ENCODE data around the gene ZGLP1. TPM values are rescaled to one million over a fixed set of nuclear protein-coding genes. Genes with fewer than 3 reads are reported as not detected.

Gene ZGLP1
- total RNA-seq, 4 donors from 2014 or later: 0.80 to 3.1 TPM; not detected in 2

GRCh38 chr19:10295305-10295846, 14.2 kb downstream of the ZGLP1 start:
- DNase-seq: no peak
- ATAC-seq: no peak
- Histone ChIP-seq H3K9me3 (no peaks in the 10 kb centered on the region), H3K4me3 (peak overlapping the region in 3 of 4 donors; percentile 2 to 27 (median 22)), H3K27me3 (peaks cover 69 to 79% (median 75%) of the 10 kb centered on the region in 3 donors), H3K4me1 (peaks cover 15 to 28% of the 10 kb centered on the region in 2 donors), H3K36me3 (no peaks in the 10 kb centered on the region), H3K27ac (no peak overlapping the region)
- TF ChIP-seq, protein P1, sequence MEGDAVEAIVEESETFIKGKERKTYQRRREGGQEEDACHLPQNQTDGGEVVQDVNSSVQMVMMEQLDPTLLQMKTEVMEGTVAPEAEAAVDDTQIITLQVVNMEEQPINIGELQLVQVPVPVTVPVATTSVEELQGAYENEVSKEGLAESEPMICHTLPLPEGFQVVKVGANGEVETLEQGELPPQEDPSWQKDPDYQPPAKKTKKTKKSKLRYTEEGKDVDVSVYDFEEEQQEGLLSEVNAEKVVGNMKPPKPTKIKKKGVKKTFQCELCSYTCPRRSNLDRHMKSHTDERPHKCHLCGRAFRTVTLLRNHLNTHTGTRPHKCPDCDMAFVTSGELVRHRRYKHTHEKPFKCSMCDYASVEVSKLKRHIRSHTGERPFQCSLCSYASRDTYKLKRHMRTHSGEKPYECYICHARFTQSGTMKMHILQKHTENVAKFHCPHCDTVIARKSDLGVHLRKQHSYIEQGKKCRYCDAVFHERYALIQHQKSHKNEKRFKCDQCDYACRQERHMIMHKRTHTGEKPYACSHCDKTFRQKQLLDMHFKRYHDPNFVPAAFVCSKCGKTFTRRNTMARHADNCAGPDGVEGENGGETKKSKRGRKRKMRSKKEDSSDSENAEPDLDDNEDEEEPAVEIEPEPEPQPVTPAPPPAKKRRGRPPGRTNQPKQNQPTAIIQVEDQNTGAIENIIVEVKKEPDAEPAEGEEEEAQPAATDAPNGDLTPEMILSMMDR (IDR thresholded peaks at IDR 0.05 in 4 of 5, conservative IDR thresholded peaks at IDR 0.05 in 1 of 5): no peak
- TF ChIP-seq POLR2A (IDR thresholded peaks at IDR 0.05): no peak
- in situ Hi-C loops (cut with MboI; ENCODE audit: low sequenced_read_pairs in 4 of 4) (no loop called here), intact Hi-C loops (cut with DNase I; ENCODE audit: low total_unique reads) (no loop called here)

- DNase-seq (no peak), ATAC-seq (no peak)
- peaks cover 19 to 39% of the 10 kb centered on the region in 2 donors for H3K4me1 ChIP-seq
- H3K4me3 ChIP-seq: no peak overlapping the region
- intact Hi-C loops (cut with DNase I; ENCODE audit: low total_unique reads) (no loop called here), in situ Hi-C loops (cut with MboI; ENCODE audit: low sequenced_read_pairs in 4 of 4) (no loop called here)
- H3K27me3 ChIP-seq: peaks cover 78 to 87% (median 85%) of the 10 kb centered on the region in 3 donors
- no peaks in the 10 kb centered on the region for H3K9me3 ChIP-seq
- no peak for TF ChIP-seq POLR2A (IDR thresholded peaks at IDR 0.05)
- TF ChIP-seq, protein P1 (IDR thresholded peaks at IDR 0.05 in 4 of 5, conservative IDR thresholded peaks at IDR 0.05 in 1 of 5): no peak
- H3K36me3 ChIP-seq: no peaks in the 10 kb centered on the region
- no peak overlapping the region for H3K27ac ChIP-seq
Measured at GRCh38 chr19:10294368-10294697, 15.3 kb downstream of the ZGLP1 start.

DNA sequence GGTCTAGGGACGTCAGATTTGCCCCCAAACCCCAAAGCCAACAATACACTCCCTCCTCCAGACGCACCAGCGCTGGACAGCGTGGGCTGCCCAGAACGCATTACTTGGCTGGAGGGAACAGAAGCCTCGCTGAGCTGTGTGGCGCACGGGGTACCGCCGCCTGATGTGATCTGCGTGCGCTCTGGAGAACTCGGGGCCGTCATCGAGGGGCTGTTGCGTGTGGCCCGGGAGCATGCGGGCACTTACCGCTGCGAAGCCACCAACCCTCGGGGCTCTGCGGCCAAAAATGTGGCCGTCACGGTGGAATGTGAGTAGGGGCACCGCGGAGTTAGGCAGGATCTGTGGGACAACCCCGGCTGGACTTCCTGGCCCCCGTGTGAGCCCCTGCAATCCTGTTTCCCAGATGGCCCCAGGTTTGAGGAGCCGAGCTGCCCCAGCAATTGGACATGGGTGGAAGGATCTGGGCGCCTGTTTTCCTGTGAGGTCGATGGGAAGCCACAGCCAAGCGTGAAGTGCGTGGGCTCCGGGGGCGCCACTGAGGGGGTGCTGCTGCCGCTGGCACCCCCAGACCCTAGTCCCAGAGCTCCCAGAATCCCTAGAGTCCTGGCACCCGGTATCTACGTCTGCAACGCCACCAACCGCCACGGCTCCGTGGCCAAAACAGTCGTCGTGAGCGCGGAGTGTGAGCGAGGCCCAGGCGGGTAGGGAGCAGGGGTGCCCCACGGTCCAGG, 15.8 kb downstream of the ZGLP1 start:
- Histone ChIP-seq H3K36me3 (no peaks in the 10 kb centered on the region), H3K27ac (no peak overlapping the region), H3K4me1 (peaks cover 25 to 44% of the 10 kb centered on the region in 2 donors), H3K9me3 (no peaks in the 10 kb centered on the region), H3K4me3 (no peak overlapping the region), H3K27me3 (peaks cover 83 to 91% (median 90%) of the 10 kb centered on the region in 3 donors)
- intact Hi-C loops (cut with DNase I; ENCODE audit: low total_unique reads) (no loop called here), in situ Hi-C loops (cut with MboI; ENCODE audit: low sequenced_read_pairs in 4 of 4) (no loop called here)
- no peak for ATAC-seq
- no peak for DNase-seq
- TF ChIP-seq, protein P1 (IDR thresholded peaks at IDR 0.05 in 4 of 5, conservative IDR thresholded peaks at IDR 0.05 in 1 of 5): no peak
- no peak for TF ChIP-seq POLR2A (IDR thresholded peaks at IDR 0.05)

DNA sequence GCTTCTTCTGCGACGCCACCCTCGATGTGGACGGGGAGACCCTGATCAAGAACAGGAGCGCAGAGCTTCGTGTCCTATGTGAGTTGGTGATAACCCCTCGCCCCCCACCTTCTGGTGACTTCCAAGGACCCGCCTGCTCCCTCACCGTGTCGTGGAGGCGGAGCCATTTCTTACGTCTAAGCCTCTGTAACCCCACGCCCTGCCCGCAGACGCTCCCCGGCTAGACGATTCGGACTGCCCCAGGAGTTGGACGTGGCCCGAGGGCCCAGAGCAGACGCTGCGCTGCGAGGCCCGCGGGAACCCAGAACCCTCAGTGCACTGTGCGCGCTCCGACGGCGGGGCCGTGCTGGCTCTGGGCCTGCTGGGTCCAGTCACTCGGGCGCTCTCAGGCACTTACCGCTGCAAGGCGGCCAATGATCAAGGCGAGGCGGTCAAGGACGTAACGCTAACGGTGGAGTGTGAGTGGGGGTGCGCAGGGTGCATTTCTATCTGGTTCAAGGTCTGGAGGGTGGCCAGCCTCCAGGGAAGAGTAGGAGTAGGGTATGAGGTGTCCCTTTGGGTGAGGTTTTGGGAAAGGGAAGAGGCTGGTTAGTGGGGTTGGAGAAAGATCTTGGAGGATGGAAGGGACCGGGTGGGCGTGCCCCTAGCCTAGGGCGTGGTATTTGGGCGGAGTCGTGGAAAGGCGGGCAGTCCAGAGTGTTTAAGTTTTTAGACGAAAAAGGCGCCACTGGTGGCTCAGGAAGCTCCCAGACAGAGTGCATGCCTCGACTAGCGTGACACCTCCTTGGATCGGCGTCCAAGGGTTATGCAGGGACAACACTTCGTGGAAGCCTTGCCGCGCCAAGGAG, 16.6 kb downstream of the ZGLP1 start:
- H3K4me1 ChIP-seq: peaks cover 29 to 49% of the 10 kb centered on the region in 2 donors

More for the DNA sequence above, 16.6 kb downstream of the ZGLP1 start:
- Histone ChIP-seq H3K27me3 (peaks cover 91 to 92% (median 91%) of the 10 kb centered on the region in 3 donors), H3K4me3 (peak overlapping the region; percentile 40 to 65 (median 46)), H3K27ac (no peak overlapping the region), H3K9me3 (no peaks in the 10 kb centered on the region), H3K36me3 (no peaks in the 10 kb centered on the region)
- in situ Hi-C loops (cut with MboI; ENCODE audit: low sequenced_read_pairs in 4 of 4): no loop called here
- TF ChIP-seq POLR2A (IDR thresholded peaks at IDR 0.05): no peak
- TF ChIP-seq, protein P1 (IDR thresholded peaks at IDR 0.05 in 4 of 5, conservative IDR thresholded peaks at IDR 0.05 in 1 of 5): no peak
- DNase-seq (no peak), ATAC-seq (no peak)
- intact Hi-C loops (cut with DNase I; ENCODE audit: low total_unique reads): no loop called here
